ENCODE results near the gene MYOF.
"Not testable (repeated sequence)": the region's sequence is repeated elsewhere in the genome, so short reads cannot be mapped to it uniquely, and the experiment has no call there.

MYOF gene

DNA sequence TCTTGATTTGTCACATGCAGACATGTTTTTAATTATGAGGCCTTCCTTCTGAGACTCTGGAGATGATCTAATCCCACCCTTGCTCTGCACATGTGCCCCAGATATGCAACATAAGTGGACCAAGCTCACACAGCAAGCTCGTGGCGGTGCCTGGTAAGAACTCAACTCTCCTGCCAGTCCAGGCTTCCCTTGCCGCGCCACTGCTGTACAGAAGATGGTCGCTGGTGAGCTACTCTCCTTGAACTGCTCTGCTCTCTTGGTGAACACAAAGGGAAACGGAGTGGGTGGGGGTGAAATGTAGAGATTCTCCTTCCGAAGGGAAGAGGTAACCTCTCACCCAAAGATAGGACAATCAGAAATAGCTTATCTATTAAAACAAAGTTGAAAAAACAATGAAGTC is 25.7 kb downstream of the MYOF start:
- DNase-seq (ENCODE audit: low spot score): no peak
- no peak for FAIRE-seq

DNA sequence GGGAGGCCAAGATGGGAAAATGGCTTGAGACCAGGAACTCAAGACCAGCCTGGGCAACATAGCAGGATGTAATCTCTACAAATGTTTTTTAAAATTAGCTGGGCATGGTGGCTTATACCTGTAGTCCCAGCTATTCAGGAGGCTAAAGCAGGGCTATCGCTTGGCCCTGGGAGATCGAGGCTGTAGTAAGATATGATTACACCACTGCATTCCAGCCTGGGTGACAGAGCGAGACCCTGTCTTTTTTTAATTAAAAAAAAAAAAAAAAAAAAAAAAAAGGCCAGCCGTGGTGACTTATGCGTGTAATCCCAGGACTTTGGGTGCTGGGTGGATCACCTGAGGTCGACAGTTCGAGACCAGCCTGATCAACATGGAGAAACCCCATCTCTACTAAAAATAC is 27.4 kb downstream of the MYOF start:
- DNase-seq (ENCODE audit: low spot score): no peak

DNA sequence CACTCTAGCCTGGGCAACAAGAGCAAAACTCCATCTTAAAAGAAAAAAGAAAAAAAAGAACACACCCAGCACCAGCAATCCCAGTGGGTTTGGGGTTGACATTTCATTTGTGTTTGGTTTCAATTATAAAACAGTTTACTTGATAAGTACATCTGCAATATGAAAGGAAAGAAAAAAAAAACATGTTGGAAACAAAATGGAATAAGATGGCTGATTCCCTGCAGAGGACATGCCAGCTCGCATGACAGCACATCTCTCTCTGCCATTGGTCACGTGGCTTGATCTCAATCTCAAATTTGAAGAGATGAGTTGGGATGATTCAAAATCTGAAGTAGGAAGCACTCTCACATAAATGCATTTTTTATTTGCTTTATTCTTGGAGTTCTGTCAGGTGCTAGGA is 28.0 kb downstream of the MYOF start:
- DNase-seq (ENCODE audit: low spot score) (no peak), FAIRE-seq (no peak)

More for the DNA sequence above, 27.4 kb downstream of the MYOF start:
- FAIRE-seq: no peak

DNA sequence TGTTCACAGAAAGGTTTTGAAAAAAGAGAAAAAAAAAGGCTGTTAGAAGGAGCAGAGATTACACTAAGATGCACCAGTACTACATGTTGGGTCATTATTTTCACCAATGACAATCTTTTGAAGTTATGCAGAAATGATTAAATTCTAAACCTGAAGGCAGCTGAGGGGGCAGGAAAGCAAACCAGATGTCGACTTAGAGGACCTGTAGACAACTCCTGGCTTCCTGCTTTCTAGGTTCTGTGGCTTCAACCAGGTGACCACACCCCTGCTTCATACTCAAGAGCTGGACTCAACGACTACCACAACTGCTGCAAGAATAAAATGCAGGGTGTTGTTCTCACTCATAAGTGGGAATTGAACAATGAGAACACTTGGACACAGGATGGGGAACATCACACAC is 30.0 kb downstream of the MYOF start:
- DNase-seq (ENCODE audit: low spot score) (no peak), FAIRE-seq (no peak)

DNA sequence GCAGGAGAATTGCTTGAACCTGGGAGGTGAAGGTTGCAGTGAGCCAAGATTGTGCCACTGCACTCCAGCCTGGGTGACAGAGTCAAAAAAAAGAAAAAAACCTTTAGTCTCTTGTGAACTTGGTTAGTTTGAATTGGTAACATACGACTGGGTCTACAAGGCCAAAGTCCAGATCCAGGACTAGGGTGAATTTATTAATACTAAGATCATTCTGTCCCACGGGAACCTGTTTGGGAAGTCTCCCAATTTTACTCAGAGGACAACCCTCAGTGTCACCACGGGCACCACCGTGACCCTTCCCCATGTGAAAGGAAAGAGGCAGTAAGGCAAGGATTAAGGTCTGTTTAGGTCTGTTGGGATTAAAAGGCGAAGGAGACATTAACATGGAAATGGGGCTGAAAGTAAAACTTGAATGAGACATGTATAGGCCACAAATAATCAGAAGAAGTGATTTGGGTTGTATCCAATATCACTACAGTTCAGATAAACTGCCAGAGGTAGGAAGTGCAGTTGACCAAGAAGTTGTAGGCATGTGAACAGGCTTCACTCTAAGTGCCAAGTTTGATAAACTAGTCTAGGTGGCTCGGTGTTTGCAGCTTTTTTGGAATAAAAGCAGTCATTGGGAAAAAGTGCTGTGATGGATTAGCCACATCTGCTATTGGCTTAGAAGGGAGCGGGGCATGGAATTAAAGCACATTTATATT is 30.7 kb downstream of the MYOF start:
- DNase-seq (ENCODE audit: low spot score) (no peak), FAIRE-seq (no peak)

DNA sequence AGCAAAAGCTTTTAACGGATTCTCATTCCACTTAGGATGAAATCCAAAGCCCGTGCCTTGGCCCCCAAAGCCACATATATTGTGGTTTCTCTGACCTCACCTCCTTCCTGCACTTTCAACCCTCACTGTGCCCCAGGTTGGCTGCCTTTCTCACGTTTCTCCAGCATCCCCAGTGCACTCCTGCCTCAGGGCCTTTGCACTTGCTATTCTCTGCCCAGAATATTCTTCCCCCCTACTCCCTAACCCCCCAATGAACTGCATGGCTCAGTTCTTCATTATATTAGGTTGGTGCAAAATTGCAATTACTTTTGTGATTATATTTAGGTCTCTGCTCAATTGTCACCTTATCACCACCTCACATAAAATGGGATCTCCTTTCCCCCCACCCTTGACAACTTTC is 34.2 kb downstream of the MYOF start:
- DNase-seq (ENCODE audit: low spot score) (no peak), FAIRE-seq (no peak)

DNA sequence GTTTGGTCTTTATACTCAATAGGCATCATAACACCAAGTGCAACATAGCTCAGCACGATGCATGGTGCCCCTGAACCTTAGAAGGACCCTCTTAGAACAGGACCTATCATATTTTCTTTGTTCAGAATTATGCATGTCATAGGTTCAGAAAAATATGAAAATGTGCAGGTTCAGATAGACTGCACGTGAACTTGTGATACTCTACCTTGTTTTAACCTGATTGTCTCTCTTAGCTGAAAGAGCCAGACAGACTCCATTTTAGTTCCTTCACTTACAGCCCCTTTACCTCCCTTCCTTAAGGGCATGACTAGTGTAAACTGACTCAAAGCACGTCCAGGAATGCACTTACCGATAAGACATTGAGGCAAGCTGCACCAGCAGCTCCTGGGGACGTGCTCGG is 35.1 kb downstream of the MYOF start:
- DNase-seq (ENCODE audit: low spot score): no peak
- FAIRE-seq: no peak

DNA sequence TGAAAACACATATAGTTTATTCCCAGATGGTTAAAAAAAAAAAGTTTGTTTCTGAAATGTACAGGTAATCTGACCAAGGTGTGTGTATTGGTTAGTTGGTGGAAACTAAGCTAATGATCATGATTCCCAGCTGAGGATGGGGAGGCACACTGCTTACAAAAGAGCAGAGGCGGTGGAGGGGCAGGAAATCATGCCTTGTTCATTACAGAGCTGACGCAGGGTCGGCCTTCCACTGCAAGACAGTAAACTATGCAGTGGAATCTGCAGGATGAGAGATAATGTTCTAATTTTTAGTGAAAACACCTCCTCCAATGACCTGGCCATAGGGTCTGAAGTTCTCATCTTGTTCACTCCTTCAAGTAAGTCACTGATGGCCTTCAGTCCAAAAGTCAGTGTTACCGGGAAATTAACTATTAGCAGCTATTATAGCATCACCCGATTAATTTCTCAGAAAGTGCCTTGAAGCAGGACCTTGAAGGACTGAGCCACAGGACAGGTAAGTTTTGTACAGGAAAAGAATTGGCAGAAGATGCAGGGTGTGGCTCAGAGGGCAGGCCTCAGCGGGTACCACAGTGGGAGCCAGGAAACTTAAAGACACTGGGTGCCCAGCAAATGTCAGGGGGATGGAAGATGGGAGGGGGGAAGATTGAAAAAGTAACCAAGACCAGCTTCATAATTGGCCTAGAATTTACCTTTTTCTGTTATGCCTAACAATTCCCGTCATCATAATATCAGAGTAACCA is 36.0 kb downstream of the MYOF start:
- DNase-seq (ENCODE audit: low spot score) (no peak), FAIRE-seq (no peak)

DNA sequence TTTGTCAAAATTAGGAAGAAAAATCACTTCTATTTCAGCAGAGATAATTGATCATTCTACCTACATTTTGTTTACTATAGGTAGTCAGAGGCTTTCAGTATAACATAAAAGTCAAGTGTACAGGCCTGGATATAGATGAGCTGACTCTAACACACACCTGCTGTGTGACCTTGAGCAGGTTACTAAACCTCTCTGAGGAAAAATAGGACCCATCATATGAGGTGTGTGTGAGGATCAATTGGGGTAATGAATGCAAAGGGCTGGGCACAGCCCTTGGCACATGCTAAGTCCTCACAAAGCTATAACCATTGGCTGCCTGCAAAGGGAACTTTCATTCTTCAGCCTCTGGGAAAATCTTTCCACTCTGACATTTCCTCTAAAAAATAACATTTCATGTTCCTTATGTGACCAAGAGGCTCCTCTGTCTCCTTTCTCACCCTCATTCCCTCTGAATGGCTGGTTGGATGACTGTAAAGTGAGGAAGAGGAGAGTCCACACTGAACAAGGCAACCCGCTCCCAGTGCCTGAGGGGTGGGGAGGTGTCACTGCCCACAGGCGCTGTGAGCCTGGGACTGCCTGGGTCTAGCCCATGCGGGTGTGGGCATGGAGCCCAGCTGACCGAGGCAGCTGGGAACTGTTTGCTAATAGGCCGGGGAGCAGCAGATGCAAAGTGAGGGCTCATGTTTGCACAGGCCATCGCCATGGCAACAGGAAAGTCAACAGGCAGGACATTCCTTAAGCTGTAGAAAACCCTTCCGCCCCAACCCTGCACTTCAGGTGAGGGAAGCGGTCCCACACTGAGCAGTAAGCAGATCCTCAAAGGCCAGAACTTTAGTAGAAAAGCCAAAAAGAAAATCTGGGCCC is 36.8 kb downstream of the MYOF start:
- FAIRE-seq (peak; percentile 90), DNase-seq (ENCODE audit: low spot score) (peak; percentile 98)

DNA sequence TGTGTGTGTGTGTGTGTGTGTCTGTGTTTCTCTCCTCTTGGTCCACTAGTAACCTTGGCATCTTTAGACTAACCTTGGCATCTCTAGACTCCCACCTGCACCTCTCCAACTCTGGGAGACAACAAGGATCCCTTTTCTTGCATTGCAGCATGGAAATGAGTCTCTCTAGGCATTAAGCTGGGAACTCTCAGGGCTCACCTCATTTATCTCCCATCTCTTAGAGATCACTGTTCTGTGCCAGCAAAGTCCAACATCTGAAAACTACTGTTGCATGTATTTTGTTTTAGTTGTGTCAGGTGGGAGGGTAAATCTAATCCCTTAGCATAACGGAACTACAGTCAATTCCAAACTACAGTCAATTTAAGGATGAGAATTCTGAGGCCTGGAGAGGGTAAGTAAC is 38.7 kb downstream of the MYOF start:
- DNase-seq (ENCODE audit: low spot score) (no peak), FAIRE-seq (no peak)

DNA sequence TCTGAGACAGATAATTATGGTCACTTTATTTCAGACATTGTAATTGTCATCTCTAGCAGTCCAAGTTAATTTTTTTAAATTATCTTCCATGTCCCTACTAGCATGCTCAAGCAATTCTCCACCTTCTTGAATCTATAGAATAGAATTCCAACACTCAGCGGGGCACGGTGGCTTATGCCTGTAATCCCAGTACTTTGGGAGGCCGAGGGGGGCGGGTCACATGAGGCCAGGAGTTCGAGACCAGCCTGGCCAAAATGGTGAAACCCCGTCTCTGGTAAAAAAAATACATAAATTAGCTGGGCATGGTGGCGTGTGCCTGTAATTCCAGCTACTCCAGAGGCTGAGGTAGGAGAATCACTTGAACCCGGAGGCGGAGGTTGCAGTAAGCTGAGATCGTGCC is 39.4 kb downstream of the MYOF start:
- FAIRE-seq; DNase-seq (ENCODE audit: low spot score): not testable (repeated sequence)

DNA sequence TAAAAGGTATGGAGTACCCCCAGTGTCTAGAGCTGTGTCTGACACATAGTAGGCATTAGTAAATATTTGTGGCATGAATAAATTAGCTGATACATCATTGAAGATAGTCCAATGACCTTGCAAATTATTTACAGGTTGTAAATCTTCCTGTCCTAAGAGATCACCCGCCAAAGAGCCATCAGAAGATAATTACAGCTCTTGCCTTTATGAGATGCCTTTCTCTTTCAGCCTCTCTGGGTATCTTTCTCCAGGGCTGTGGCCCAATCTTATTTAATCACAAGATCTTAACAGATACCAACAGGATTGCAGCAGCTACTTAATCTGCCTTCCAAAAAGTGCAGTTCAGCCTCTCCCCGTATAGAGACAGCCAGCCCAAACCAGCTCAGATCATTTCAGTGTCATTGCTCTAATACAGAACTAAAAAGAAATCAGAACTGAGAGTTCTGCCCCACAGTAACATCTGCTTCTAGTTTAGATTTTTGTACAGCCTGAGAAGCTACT is 41.5 kb downstream of the MYOF start:
- DNase-seq (ENCODE audit: low spot score): peak; percentile 18
- FAIRE-seq: no peak

DNA sequence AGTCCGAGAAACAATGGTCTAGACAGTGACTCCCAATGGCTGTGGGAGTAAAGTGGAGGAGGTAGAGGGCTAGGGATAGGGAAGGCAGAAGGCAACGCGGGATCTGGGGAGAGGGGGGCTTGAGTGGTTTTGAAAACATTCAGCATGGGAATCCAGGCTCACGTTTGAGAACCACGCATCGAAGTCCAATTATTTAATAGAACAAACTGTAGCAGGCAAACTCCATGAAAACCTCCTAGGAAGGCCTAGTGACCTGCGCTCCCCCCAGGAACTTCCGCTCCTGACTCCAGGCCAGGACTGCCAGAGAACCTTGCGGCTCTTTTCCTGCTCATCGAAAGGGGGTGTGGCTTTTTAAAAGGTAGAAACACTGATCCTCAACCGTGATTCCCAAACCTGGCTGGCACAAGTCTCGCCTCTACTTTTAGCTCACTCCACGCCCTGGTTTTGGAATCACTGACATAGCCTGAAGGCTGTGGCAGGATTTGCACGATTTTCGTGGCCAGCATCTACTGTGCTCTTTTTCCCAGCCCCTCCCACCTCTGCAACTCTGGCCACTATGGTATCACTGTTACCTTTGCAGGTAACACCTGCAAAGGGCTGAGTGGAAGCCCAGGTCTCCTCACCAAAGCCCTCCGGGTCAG is 43.4 kb downstream of the MYOF start:
- no peak for FAIRE-seq
- DNase-seq (ENCODE audit: low spot score): peak; percentile 54

DNA sequence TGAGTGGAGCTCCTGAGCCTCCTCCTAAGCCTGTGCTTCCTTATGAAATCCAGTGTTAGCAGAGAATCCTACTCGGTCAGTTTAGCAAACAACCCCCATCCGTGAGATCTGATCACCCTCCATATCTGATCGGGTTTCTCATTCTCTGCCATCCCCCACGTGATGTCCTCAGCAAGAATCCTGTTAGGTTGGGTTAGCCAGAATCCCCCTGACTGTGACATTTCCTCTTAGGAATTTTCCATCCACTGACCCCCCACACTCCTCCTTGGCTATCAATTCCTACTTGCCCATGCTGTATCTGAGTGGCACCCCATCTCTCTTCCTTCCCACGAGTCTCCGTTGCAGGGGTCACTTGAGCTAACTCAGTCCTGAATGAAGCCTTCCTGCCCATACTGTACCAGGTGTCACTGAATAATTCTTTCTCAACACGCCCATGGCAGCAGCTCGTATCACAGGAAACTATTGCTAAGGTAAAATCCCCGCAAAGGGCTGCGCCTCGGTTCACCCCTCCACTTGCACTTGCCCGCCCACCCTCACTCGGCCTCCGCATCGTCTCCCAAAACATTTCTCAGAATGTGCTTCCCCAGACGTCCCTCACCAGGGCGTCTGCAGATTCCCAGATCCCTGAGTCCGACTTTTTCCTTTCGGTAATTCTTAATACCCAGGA is 44.1 kb downstream of the MYOF start:
- DNase-seq (ENCODE audit: low spot score) (peak; percentile 63), FAIRE-seq (no peak)

DNA sequence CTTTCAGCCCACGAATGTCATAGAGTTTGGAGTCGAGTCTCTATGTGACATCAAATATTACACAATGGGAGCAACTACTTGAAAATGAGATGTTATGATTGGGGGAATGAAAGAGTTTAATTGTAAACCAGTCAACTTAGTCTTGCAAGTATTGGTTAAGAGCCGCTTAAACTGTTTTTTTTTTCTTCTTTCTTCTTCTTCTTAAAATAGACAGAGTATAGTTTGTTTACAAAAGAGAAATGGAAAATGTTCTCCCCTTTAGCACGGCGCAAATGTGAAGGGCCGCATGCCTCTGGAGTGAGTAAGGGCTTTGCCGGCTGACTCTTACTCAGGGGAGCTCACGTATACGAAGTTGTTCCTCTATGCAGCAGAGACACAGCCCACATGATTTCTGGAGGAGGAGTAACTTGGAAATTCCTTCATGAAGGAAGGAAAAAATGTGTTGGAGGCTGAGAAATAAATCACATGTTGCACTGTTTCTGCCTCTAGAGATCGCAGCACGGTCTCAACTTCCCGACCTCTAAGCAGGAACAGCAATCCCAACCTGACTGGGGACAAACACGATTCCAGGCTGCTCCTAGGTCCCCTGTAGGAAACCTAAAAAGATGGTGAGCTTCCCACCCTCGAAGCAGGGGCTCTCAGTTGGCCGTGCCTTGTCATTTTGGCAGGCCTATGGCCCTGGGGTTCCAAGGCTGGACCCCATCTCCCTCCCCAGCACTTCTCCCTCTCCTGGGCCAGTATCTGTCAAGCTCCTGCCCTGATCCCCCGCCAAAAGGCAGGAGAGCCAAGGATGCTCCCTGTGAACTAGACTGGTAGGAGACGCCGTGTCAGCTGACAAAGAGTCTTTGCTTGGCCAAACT is 44.8 kb downstream of the MYOF start:
- no peak for FAIRE-seq
- DNase-seq (ENCODE audit: low spot score): peak; percentile 99

DNA sequence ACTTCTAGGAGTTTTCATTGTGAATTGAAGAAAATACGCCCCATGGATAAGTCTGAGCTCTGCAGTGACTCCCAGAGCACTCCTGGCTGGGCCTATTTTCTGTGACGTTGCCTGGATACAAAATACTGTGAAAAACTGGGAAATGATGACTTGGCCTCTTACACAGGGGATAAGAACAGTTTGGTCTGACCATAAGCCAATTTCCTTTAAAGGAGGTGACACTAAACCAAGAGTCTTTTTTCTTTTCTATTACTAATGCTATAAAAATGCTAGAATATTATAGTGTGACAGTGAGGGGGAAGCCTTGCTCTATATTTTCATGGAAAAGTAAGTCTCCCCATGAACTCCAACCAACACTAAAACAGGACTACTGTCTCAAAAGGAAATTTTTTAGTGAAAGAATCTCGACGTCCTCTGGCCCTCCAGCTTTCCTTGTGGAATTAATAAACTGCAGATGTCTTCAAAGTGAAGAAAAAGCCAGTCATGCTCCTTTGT is 45.5 kb downstream of the MYOF start:
- FAIRE-seq (no peak), DNase-seq (ENCODE audit: low spot score) (peak; percentile 97)

DNA sequence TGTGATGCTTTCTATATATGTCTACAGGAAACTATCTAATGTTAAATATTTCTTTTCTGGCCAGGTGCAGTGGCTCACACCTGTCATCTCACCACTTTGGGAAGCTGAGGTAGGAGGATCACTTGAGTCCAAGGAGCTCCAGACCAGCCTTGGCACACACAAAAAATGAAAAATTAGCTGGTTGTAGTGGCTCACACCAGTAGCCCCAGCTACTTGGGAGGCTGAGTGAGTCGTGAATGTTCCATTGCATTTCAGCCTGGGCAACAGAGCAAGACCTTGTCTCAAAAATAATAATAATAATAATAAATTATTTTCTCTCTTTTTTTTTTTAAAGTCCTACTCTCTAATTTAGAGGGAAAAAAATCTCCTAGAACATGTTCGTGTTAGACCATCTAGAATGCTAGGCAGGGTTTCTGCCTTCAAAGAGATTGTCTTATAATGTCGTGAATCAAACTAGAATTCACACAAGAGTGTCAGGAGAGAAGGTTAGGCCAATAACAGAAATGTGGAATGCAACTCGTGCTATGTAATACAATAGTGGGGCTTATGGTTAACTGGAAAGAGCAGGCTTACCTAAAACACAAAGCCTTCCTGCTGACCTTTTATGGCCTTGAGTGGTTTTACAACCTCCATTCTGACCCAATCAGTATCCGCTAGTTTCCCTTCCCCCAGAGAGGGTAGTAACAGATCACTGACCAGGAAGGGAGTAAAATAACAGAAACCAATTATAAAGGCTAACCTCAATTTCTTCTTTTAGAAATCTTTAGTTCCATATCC is 46.3 kb downstream of the MYOF start:
- peak; percentile 97 for DNase-seq (ENCODE audit: low spot score)
- FAIRE-seq: peak; percentile 97

DNA sequence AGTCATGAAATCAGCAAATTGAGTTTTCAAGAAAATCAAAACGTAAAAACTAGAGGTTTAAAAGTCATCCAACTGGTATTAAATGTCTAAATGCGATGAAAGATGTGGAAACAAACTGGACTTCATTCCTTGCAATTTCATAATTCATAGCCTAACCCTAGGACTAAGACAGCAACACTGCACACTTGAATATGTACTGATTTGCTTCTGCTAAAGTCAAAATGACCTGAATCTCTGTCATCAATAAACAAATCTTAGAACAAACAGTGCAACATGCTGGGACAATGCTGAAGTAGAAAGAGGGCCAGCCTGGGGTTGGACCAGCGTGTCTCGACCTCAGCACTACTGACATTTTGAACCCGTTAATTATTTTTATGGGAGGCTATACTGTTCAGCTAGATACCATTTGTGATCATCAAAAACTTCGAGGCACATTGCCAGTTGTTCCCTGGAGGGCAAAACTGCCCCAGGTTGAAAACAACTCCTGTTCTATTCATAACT is 47.1 kb downstream of the MYOF start:
- DNase-seq (ENCODE audit: low spot score) (no peak), FAIRE-seq (no peak)

DNA sequence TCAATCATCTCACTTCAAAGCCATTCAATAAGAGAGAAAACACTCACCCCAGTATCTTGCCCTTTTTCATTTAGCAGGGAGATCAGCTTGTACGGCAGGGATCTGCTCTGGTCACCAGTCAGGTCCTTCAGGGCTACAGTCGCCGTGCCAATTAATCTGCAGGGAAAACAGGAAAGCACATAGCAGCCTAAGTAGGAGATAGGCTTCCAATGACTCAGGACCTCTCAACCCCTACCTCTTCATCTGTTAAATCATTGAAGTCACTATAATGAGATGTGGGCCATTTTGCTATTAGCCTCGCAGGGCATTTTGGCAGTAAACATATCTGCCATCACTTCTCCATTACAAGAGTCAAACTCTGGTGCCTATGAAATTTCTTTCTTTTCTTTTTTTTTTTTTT is 50.8 kb downstream of the MYOF start:
- FAIRE-seq (no peak), DNase-seq (ENCODE audit: low spot score) (peak; percentile 28)
